GM12891 (cell line): ENCODE measurements around the gene RALGDS.
"Not testable (repeated sequence)": the region's sequence is repeated elsewhere in the genome, so short reads cannot be mapped to it uniquely, and the experiment has no call there.

Source experiments
- PAX5 ChIP-seq: IDR thresholded peaks from 2 replicates; pipeline ENCODE4 v1.6.1; 2011; ENCODE audit warnings: low read length, moderate library complexity, mild to moderate bottlenecking; ENCODE audit not compliant: insufficient read depth, severe bottlenecking
- POLR2A ChIP-seq: IDR thresholded peaks from 2 replicates; pipeline ENCODE4 v1.6.1; 2011; ENCODE audit warnings: low read depth, low read length, control low read depth

GRCh38 chr9:133083688-133084087 lies 37.4 kb downstream of the RALGDS start:
- not testable (repeated sequence) for TF ChIP-seq POLR2A, PAX5
